Mesenteric fat pad (tissue), 1 donor: Measurements from ENCODE around the gene CD200. TPM values are rescaled to one million over a fixed set of nuclear protein-coding genes. Genes with fewer than 3 reads are reported as not detected.
"Not testable (repeated sequence)": the region's sequence is repeated elsewhere in the genome, so short reads cannot be mapped to it uniquely, and the experiment has no call there.

ENCODE experiments used
- DNase-seq: peaks from one replicate; pipeline ENCODE4 v3.0.0-alpha.2; 2020; ENCODE audit warnings: low spot score
- total RNA-seq: library from RNA; stranded (reverse); fragmentation: NEBNext Ultra II Directional; extraction: Animal tissue kit (Norgen Biotek cat#: 25700); gene quantifications from one replicate; pipeline ENCODE4 v1.2.1, GENCODE V29; 2021
- donor health status: DM: yes; HTN: yes; CAD: no.

Gene CD200
- total RNA-seq, 1 donor from 2014 or later, result 6.0 TPM

DNA sequence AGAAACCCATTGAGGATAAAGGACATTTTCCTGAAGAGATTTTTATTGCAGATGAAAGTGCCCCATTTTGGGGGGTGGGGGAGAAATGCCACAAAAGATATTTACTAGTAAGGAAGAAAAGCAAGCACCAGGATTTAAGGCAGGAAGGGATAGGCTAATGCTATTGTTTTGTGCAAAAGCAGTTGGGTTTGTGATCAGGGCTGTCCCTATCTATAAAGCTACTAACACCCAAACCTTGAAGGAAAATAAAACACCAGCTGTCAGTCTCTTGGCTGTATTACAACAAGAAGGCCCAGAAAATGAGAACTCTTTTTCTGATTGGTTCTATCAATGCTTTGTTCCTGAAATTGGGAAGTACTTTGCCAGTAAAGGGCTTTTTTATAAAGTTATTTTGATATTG lies 56.0 kb downstream of the CD200 start:
- no peak for DNase-seq

GRCh38 chr3:112389961-112390360 lies 57.0 kb downstream of the CD200 start:
- DNase-seq, result no peak

DNA sequence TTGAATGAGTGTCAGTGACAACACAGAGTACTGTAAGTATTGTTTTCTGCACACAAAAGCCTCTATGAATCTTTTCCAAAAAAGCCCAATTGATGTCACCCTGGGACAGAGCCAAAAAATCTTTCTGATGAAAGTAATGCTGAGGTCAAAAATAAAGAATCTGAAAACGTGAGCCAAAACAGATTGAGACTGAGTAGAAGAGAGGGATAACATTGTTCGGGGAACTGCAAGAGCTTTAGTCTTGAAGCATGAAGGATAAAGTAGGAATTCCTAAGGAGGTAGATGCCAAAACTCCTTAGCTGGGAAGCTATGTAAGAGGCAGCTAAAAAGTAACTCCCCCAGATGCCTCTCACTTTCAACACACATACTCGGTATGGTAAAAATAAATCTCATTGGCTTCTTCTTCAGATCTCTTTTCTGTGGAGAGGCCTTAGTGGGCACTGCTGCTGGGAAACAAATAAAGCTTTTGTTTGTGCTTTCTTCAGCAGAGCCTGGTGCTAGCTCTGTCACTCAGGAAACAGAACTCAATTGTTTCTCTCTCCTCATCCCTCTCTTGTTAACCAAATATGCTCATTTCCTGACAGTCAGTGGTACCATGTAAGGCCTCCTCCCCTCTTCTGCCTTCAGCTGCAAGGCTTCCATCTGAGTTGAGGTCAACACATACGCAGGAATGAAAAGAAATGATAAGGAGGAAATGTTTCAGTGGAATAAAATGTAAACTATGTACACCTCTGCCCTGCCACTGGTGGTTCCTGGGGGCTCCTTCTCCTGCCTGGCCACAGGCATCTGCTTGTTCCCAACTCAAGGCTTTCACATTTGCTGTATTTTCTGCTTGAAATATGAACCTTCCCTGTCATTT lies 58.1 kb downstream of the CD200 start:
- no peak for DNase-seq

- no peak for DNase-seq
Measured at GRCh38 chr3:112391648-112392047, 58.7 kb downstream of the CD200 start.

DNA sequence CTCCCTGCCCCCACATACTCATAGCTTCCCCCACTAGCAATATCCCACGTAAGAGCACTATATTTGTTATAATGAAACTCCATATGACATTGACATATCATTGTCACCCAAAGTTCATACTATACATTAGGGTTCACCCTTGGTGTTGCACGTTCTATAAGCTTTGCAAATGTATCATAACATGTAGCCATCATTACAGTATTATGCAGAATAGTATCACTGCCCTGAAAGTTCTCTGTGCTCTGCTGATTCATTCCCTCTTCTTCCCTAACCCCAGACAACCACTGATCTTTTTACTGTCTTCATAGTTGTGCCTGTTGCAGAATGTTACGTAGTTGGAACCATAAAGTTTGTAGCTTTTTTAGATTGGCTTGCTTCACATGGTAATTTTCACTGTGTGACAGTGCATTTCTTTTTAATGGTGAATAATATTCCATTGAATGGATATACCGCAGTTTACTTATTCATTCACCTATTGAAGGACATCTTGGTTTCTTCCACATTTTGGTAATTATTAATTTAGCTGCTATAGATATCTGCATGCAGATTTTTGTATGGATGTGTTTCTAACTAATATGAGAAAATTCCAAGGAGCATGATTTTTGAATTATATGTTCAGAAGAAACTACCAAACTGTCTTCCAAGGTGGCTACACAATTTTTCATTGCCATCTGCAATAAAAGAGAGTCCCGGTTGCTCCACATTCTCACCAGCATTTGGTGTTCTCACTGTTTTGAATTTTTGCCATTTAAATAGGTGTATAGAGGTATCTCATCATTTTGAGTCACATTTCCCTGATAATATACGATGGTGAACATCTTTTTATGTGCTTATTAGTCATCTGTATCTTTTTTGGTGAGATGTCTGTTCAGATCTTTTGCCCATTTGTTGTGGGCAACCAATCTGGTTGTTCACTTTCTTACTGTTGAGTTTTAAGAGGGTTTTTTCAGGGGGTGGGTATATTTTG lies 59.7 kb downstream of the CD200 start:
- DNase-seq, result no peak

DNA sequence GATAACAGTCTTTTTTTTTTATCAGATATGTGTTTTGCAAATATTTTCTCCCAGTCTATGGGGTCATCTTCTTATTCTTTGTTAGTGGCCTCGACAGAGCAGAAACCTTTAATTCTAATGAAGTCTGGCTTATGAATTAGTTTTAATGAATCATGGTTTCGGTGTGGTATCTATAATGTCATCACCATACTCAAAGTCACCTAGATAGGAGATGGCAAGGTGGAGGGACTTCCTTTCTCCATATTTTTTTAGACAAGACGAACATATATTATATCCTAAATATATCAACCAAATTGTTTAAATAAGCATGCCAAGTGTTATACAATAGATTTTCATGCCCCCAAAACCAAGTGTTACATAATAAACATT lies 60.4 kb downstream of the CD200 start:
- no peak for DNase-seq

- DNase-seq, result no peak
Measured at GRCh38 chr3:112394003-112394640, 61.2 kb downstream of the CD200 start.

GRCh38 chr3:112395181-112395895 lies 62.4 kb downstream of the CD200 start:
- no peak for DNase-seq

GRCh38 chr3:112395896-112396290 lies 62.9 kb downstream of the CD200 start:
- no peak for DNase-seq

DNA sequence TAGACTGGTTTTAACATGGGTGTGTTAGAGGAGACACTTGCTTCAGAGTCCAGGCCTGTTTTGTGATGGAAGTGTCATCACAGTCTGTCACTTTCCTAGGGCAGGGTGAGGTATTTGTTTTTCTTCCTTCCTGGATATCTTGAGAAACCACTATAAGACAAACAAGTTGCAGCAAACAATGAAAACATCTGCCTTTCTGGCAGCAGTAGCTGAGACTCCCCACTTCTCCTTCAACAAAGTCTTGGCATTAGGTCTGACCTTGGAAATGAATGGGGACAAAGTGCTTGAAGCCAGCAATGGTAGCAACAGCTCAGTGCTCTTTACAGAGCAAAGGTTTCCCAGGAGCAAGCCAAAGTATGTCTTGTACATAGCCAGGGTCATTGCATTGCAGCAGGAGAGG lies 64.6 kb downstream of the CD200 start:
- no peak for DNase-seq

DNA sequence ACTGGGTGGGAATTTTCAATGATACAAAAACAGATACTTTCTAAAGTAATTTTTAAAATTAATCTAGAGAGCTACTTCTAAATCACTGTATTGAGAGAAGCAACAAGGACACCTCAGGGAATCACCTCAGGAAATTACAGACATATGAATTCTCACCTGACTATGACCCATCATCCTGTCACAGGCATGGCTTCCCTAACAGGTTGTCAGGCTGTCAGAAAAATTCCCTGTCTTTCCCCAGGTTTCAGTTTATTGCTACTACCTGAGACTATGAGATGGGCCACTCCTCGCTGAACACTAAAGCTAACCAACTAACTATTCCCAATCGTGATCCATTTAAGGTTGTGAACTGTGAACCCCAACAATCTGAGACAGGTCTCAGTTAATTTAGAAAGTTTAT lies 66.1 kb downstream of the CD200 start:
- no peak for DNase-seq

DNA sequence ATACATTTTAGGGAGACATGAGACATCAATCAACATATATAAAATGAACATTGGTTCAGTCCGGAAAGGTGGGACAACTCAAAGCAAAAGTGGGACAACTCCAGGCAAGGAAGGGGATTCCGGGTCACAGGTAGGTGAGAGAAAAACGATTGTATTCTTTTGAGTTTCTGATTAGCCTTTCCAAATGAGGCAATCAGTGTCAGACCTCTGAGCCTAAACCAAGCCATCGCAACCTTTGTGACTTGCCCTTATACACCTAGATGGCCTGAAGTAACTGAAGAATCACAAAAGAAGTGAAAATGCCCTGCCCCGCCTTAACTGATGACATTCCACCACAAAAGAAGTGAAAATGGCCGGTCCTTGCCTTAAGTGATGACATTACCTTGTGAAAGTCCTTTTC lies 66.6 kb downstream of the CD200 start:
- not testable (repeated sequence) for DNase-seq

- DNase-seq, result not testable (repeated sequence)
Measured at GRCh38 chr3:112400317-112400716, 67.4 kb downstream of the CD200 start.

DNA sequence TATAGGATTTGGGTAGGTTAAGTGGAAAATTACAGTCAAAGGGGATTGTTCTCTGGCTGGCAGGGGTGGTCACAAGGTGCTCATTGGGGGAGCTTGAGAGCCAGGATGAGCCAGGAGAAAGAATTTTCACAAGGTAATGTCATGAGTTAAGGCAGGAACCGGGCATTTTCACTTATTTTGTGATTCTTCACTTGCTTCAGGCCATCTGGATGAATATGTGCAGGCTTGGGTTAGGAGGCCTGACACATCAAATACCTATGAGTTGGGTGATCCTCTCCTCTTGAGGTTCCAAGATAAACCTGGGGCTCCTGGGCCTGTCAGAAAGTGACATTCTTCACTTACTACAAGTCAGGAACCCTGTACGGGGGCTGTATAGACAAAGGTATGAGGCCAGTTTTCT lies 68.7 kb downstream of the CD200 start:
- no peak for DNase-seq

DNA sequence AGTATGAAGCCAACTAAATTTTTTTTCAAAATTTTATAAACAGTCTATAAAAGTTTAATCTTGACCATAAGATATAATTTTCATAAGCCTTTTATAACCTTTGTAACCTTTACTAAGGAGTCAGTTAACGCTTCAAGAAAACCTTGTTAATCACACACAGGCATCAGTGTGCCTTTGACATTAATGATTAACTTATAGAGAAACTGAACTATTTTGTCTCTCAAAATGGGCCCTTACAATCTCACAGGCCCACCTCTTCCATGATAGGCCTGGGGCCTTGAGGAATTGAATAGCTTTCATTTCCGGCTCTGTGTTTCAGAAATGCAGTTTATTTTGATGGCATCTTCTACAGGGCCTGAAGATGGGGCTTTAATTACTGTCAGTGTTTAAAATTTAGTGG lies 70.1 kb downstream of the CD200 start:
- no peak for DNase-seq

- DNase-seq, result not testable (repeated sequence)
Measured at GRCh38 chr3:112404924-112405549, 72.1 kb downstream of the CD200 start.

- DNase-seq, result no peak
Measured at GRCh38 chr3:112405845-112406244, 72.9 kb downstream of the CD200 start.

DNA sequence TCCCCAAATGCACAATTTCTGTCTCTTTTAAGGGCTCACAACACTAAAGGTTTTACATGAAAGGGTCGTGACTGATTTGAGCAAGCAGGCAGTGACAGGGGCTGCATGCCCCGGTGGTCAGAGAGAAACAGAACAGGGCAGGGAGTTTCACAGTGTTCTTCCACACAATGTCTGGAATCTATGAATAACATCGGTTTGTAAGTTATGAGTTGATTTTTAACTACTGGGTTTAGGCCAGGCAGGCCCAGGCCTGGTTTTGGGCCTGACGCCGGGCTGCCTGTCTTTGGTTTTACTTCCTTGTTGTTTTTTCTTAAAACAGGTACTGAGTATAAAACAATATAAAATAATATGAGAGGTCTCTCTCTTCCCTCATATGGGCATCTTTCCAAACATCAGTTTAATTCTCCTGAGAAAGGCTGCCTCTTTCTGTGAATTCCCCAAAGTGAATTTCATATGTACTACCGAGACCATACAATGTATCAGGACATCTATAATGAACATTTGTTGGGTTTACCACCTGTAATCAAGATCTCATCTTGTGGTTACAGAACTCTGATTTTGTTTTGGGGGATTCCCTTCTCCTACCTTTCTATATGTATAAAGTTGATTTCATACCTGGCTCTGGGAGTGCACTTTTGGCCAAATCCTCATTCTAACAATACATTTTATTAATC lies 74.4 kb downstream of the CD200 start:
- no peak for DNase-seq

DNA sequence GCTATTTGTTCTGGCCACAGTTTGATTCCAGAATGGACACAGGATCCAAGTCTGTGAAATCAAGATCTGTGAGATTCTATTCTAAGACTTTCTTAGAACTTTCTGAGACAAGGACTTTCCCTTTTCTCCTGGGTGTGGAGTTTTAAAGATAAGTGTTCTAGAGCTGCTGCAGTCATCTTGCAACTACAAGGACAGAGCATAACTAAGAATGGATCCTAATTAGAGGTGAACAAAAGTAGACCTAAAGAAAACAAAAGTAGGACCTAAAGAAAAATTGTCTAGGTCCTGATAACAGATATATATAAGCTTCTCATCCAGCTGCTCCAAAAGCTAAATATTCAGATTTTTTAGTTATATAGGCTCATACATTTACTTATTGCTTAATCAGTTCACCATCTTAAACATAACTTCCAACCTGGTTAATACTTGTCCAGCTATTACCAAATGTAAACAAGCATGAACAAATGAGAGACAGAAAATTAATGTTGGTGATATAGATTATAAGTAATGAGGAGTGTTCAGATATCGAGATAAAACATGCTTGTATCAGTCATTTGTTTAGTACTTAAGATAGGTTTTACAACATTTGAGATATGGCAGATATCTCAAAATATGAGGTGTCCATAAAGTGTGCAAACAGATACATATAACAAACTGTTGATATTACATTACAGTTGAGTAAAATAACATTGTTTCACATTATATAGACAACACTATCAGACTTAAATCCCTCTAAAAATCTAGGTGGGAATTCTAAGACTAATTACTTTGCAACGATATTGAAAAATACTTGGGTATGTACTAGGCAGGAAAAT lies 75.1 kb downstream of the CD200 start:
- DNase-seq, result no peak
